Transverse colon (tissue), 4 donors: ENCODE measurements around the gene ABCB8.

Source experiments
- CTCF ChIP-seq, 5 experiments: fragments of 200-600 bp in 3 of 5; fragments of 450-650 bp in 2 of 5; sonication (generic) in 3 of 5; IDR thresholded peaks; 1 replicate in 2 of 5; 2 replicates in 3 of 5; pipeline ENCODE4 v1.5.1; 2016 to 2017; ENCODE audit warnings: antibody characterized with exemption in 5 of 5, inconsistent platforms in 3 of 5, mild to moderate bottlenecking in 2 of 5, moderate library complexity in 1 of 5
- EP300 ChIP-seq: sonication (generic); formaldehyde crosslinking; IDR thresholded peaks from one replicate; pipeline ENCODE4 v1.6.1; 2017; ENCODE audit warnings: antibody characterized with exemption, low read depth
- POLR2AphosphoS5 ChIP-seq, 3 donors: sonication (generic); formaldehyde crosslinking; IDR thresholded peaks; one replicate each; pipeline ENCODE4 v1.6.1; 2016; ENCODE audit warnings: antibody characterized with exemption in 3 of 3

- TF ChIP-seq CTCF (IDR thresholded peaks at IDR 0.05) (no peak), POLR2AphosphoS5 (IDR thresholded peaks at IDR 0.05) (no peak), EP300 (no peak)
These were observed 41.7 kb upstream of the ABCB8 start for GRCh38 chr7:150986556-150986955.
